ENCODE data around the gene MYBPHL.

MYBPHL gene

DNA sequence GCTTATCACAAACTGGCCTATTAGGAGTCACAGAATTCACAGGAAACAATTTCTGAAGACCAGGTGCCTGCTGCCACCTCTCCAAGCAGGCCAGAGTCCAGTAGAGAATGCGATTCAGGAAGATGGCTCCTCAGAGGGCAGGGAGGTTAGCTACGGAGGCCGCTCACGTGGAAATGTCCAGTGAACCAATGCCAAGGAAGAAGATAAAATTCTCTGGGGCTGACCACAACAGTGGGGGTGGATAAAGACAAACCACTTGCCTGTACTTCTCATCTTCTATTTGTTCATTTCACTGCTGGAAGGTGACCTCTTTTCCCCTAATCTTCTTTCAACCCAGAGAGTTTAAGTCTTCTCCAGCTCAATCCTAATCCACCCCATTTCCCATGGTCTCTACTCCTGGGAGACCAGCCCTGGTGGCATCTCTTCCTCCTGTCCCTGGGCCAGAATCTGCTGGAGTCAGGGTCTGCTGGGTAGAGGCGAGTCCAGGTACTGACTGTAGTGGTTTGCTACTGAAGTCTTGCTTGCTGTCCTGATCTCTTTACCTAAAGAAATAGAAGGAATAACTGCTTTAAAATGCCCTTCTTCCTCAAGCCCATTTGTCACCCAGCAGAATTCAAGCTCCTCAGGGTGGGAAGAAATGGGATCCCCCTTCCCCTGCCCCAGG is 27.1 kb downstream of the MYBPHL start:
- no peak for DNase-seq (ENCODE audit: low read depth in 2 of 2)

DNA sequence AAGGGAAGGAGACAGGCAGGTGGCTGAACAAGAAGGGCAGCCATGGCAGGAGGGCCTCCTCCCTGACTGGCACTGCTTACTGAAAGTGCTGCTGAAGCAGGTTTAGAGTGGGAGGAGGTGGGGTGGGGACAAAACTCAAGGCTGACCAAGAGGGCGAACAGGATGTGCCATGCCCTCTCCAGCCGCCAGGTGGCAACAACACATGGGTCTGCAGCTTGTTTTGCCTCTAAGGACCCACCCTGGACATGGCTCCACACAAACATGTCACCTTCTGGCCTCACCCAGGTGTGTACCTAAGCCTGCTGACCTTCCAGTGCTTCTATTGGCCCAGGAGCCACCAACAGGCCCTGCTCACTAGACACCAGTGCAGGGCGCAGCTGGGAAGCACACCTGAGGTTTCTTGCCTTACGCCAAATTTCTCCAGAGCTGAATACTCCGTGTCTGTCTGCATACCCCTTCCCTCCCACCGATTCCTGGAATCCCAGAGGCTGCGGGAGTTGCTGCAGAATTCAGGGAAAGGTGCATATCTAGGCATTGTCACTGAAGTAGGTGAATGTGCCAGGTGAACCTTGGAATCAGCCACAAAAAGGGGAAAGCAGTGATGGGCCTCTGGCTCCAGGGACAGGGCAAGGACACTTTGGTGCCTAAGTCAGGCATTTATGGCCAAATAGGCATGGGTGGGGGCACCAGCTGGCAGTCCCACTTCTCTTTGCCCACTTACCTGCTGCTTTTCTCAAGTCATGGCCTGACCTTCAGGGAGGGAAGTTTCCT is 29.2 kb downstream of the MYBPHL start:
- DNase-seq (ENCODE audit: low read depth in 2 of 2), result peak; percentile 52

GRCh38 chr1:109275706-109276345 is 31.0 kb downstream of the MYBPHL start:
- DNase-seq (ENCODE audit: low read depth in 2 of 2), result no peak

- no peak for DNase-seq (ENCODE audit: low read depth in 2 of 2)
Observed at GRCh38 chr1:109274533-109275476, 32.0 kb downstream of the MYBPHL start.

DNA sequence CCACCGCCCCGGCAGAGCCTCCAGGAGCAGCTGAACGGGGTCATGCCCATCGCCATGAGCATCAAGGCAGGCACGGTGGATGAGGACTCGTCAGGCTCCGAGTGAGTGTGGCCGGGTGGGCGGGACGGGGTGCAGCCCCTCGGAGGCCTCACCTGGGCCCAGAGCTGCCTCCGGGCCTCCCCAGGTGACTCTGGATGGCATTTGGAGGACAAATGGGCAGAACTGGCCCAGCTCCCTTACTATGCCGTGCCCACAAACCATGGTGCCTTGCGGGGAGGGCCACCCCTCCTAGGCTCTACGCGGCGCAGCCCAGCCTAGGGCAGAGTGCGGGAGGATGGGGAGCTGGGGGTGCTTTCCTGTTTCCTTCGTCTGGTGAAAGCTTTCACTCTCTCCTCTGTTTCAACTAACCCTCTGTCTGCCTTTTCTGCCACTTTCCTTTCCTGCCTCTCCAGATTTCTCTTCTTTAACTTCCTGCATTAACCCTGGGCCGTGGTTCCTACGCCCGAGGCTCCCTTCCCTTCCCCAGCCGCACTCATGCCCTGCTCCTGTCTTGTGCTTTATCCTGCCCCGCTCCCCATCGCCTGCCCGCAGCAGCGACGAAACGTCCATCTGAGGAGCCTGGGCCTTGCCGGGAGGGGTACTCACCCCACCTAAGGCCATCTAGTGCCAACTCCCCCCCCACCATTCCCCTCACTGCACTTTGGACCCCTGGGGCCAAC is 33.1 kb downstream of the MYBPHL start:
- no peak for DNase-seq (ENCODE audit: low read depth in 2 of 2)

GRCh38 chr1:109272831-109273547 is 33.8 kb downstream of the MYBPHL start:
- no peak for DNase-seq (ENCODE audit: low read depth in 2 of 2)

- no peak for DNase-seq (ENCODE audit: low read depth in 2 of 2)
Observed at GRCh38 chr1:109272021-109272799, 34.6 kb downstream of the MYBPHL start.

DNA sequence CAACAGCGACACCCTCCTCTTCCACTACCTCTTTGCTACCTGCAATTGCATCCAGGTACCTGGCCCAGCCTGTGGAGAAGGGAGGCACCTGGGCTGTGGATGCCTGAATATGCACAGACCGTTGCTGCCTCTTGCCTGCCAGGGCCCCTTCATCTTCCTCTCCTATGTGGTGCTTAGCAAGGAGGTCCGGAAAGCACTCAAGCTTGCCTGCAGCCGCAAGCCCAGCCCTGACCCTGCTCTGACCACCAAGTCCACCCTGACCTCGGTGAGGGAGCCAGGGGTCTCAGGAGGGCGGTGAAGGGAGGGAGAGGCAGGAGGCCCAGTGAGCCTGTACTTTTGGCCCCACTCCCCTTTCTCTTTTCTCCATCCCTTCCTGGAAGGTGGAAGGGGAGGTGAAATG is 35.4 kb downstream of the MYBPHL start:
- no peak for DNase-seq (ENCODE audit: low read depth in 2 of 2)

GRCh38 chr1:109270623-109271317 is 36.0 kb downstream of the MYBPHL start:
- DNase-seq (ENCODE audit: low read depth in 2 of 2), result no peak

GRCh38 chr1:109269981-109270622 is 36.7 kb downstream of the MYBPHL start:
- no peak for DNase-seq (ENCODE audit: low read depth in 2 of 2)

DNA sequence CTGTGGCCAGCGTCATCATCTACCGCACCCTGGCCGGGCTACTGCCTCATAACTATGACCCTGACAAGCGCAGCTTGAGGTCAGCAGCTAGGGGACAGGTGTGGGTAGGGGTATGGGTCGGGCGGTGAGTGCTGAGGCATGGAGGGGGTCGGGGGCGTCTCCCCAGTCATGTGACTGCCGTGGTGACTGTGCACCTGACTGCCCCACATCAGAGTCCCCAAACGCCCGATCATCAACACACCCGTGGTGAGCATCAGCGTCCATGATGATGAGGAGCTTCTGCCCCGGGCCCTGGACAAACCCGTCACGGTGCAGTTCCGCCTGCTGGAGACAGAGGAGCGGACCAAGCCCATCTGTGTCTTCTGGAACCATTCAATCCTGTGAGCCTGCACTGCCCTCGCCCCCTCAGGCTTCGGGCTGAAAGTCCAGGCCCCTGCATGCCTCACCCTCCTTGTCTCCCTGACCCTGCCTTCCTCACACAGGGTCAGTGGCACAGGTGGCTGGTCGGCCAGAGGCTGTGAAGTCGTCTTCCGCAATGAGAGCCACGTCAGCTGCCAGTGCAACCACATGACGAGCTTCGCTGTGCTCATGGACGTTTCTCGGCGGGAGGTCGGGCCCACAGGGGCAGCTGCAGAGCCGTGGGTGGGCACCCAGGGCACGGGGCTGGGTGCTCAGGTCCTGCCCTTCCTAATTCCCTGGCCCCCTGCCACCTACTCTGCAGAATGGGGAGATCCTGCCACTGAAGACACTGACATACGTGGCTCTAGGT is 37.4 kb downstream of the MYBPHL start:
- DNase-seq (ENCODE audit: low read depth in 2 of 2), result no peak

- DNase-seq (ENCODE audit: low read depth in 2 of 2), result no peak
Observed at GRCh38 chr1:109268431-109269211, 38.2 kb downstream of the MYBPHL start.

GRCh38 chr1:109267743-109268300 is 39.0 kb downstream of the MYBPHL start:
- DNase-seq (ENCODE audit: low read depth in 2 of 2), result no peak

GRCh38 chr1:109266965-109267364 is 39.8 kb downstream of the MYBPHL start:
- no peak for DNase-seq (ENCODE audit: low read depth in 2 of 2)

GRCh38 chr1:109265741-109266330 is 41.0 kb downstream of the MYBPHL start:
- no peak for DNase-seq (ENCODE audit: low read depth in 2 of 2)

- no peak for DNase-seq (ENCODE audit: low read depth in 2 of 2)
Observed at GRCh38 chr1:109265016-109265415, 41.8 kb downstream of the MYBPHL start.

Measured in stimulated activated CD8-positive, alpha-beta memory T cell treated with anti-CD3 and anti-CD28 coated beads, Interleukin-15, amount 100 ng/mL, for 48 hours (primary cell).